GM12892 (cell line): ENCODE measurements around the gene ITGB4.

Experiments
- POLR2A ChIP-seq: IDR thresholded peaks from 2 replicates; pipeline ENCODE4 v1.6.1; 2011; ENCODE audit warnings: low read depth, low read length, control low read depth
- TAF1 ChIP-seq: IDR thresholded peaks from 2 replicates; pipeline ENCODE4 v1.6.1; 2011; ENCODE audit warnings: low read depth, mild to moderate bottlenecking, control low read depth, low read length, borderline replicate concordance

- TF ChIP-seq POLR2A (no peak), TAF1 (no peak)
These were observed 15.0 kb downstream of the ITGB4 start for GRCh38 chr17:75736173-75736835.
